HCT116 (cell line): Measurements from ENCODE around the gene CDX1. TPM values are rescaled to one million over a fixed set of nuclear protein-coding genes. Genes with fewer than 3 reads are reported as not detected.

ENCODE experiments used
- ATAC-seq: fragments of 200-7000 bp; cut with Tn5 transposase; 2 replicates; pipeline ENCODE4 v1.9.1; 2020; ENCODE audit warnings: mild to moderate bottlenecking, moderate library complexity
- BruUV-seq: library from RNA; stranded (reverse); fragments of 400-500 nt; replicated peaks from 2 replicates; lab custom pipeline; 2021; lab: Mats Ljungman, UMichigan
- CTCF ChIA-PET: fragments of 300-600 bp; sonication (Branson Sonifier 250); formaldehyde crosslinking; loops from one replicate; lab custom pipeline; 2021; ENCODE audit warnings: antibody characterized with exemption; lab: Charles Lee
- POLR2A ChIA-PET: fragments of 300-600, 350-600 bp; sonication (Branson Sonifier 250); formaldehyde crosslinking; loops from one replicate; lab custom pipeline; 2021; ENCODE audit warnings: antibody characterized with exemption; lab: Charles Lee
- RAD21 ChIA-PET, 2 experiments: fragments of 300-600 bp; sonication (Branson Sonifier 250); formaldehyde crosslinking; loops; one replicate each; lab custom pipeline; 2023; ENCODE audit warnings: low total read pairs in 2 of 2; ENCODE audit not compliant: uncharacterized antibody in 2 of 2, unreplicated experiment in 2 of 2, low non-redundant PET in 1 of 2; lab: Charles Lee
- DNase-seq: peaks from one replicate; pipeline ENCODE4 v3.0.0-alpha.2; 2010; ENCODE audit warnings: low read depth, low spot score
- H2AFZ ChIP-seq: fragments of 200-600 bp; shearing (Covaris generic), sonication (generic); 2 replicates; pipeline ENCODE4 v1.6.1; 2017; ENCODE audit warnings: low read depth, mixed run types, mixed read lengths, antibody characterized with exemption, low read length; ENCODE audit not compliant: poor library complexity, severe bottlenecking
- H3K27ac ChIP-seq: 2 replicates; pipeline ENCODE4 v1.5.1; 2012; ENCODE audit warnings: low read depth, low read length
- H3K27me3 ChIP-seq: fragments of 200-600 bp; sonication (generic); 2 replicates; pipeline ENCODE4 v1.6.1; 2016; ENCODE audit warnings: mixed run types, low read length, mixed read lengths; ENCODE audit not compliant: insufficient read depth
- H3K36me3 ChIP-seq, 2 experiments: fragments of 200-500 bp in 1 of 2; fragments of 200-600 bp in 1 of 2; sonication (Bioruptor generic) in 1 of 2; sonication (generic) in 1 of 2; 2 replicates each; pipeline versions ENCODE4 v1.5.1 to v1.6.1; 2014 to 2016; ENCODE audit warnings: low read length in 2 of 2, inconsistent platforms in 1 of 2, mixed read lengths in 1 of 2, mixed run types in 1 of 2; ENCODE audit not compliant: insufficient read depth in 2 of 2, control insufficient read depth in 1 of 2
- H3K4me1 ChIP-seq, 2 experiments: fragments of 200-600 bp in 1 of 2; sonication (generic) in 1 of 2; 2 replicates each; pipeline versions ENCODE4 v1.5.1 to v1.6.1; 2012 to 2017; ENCODE audit warnings: low read length in 2 of 2, inconsistent platforms in 1 of 2, mild to moderate bottlenecking in 1 of 2, mixed read lengths in 1 of 2, mixed run types in 1 of 2, moderate library complexity in 1 of 2; ENCODE audit not compliant: insufficient read depth in 2 of 2, control insufficient read depth in 1 of 2
- H3K4me2 ChIP-seq: fragments of 200-600 bp; sonication (generic); 2 replicates; pipeline ENCODE4 v1.6.1; 2017; ENCODE audit warnings: mixed run types, low read length, mixed read lengths
- H3K4me3 ChIP-seq, 2 experiments: fragments of 200-600 bp in 1 of 2; sonication (generic) in 1 of 2; replicated peaks in 1 of 2; 2 replicates each; pipeline ENCODE4 v1.5.1; 2011 to 2016; ENCODE audit warnings: low read length in 2 of 2, control low read depth in 1 of 2, low read depth in 1 of 2, mild to moderate bottlenecking in 1 of 2, mixed read lengths in 1 of 2, mixed run types in 1 of 2
- H3K79me2 ChIP-seq: fragments of 200-600 bp; sonication (generic); 2 replicates; pipeline ENCODE4 v1.6.1; 2017; ENCODE audit warnings: mild to moderate bottlenecking, mixed run types, low read length, moderate library complexity, mixed read lengths; ENCODE audit not compliant: insufficient read depth
- H3K9ac ChIP-seq: fragments of 200-600 bp; sonication (generic); 2 replicates; pipeline ENCODE4 v1.6.1; 2016; ENCODE audit warnings: low read length, mixed read lengths
- H3K9me2 ChIP-seq: fragments of 200-600 bp; sonication (generic), shearing (Covaris generic); 2 replicates; pipeline ENCODE4 v1.6.1; 2017; ENCODE audit warnings: mixed run types, mild to moderate bottlenecking, moderate library complexity; ENCODE audit not compliant: insufficient read depth
- H3K9me3 ChIP-seq, 2 experiments: fragments of 200-500 bp in 1 of 2; fragments of 200-600 bp in 1 of 2; sonication (Bioruptor generic) in 1 of 2; sonication (generic) in 1 of 2; 2 replicates each; pipeline ENCODE4 v1.6.1; 2014 to 2017; ENCODE audit warnings: low read length in 2 of 2, mixed read lengths in 2 of 2, inconsistent platforms in 1 of 2, low read depth in 1 of 2, mild to moderate bottlenecking in 1 of 2, mixed run types in 1 of 2, moderate library complexity in 1 of 2; ENCODE audit not compliant: control insufficient read depth in 1 of 2, insufficient read depth in 1 of 2
- H4K20me1 ChIP-seq: fragments of 200-600 bp; sonication (generic), shearing (Covaris generic); 2 replicates; pipeline ENCODE4 v1.6.1; 2017; ENCODE audit warnings: mixed run types, mild to moderate bottlenecking, moderate library complexity; ENCODE audit not compliant: insufficient read depth
- EZH2 ChIP-seq: fragments of 200-600 bp; sonication (generic); IDR thresholded peaks from 2 replicates; pipeline ENCODE4 v1.6.1; 2017; ENCODE audit warnings: antibody characterized with exemption, mixed run types
- POLR2A ChIP-seq: IDR thresholded peaks from 2 replicates; pipeline ENCODE4 v1.7.0; 2011; ENCODE audit warnings: borderline replicate concordance; ENCODE audit not compliant: insufficient read depth, insufficient read length; ENCODE audit errors: extremely low read depth
- REST ChIP-seq: IDR thresholded peaks from 2 replicates; pipeline ENCODE4 v1.6.1; 2012; ENCODE audit warnings: low read depth
- SP1 ChIP-seq: IDR thresholded peaks from 2 replicates; pipeline ENCODE4 v1.6.1; 2012; ENCODE audit warnings: low read depth
- YY1 ChIP-seq: IDR thresholded peaks from 2 replicates; pipeline ENCODE4 v1.6.1; 2011; ENCODE audit warnings: low read length, low read depth, moderate library complexity, mild to moderate bottlenecking; ENCODE audit not compliant: insufficient replicate concordance; ENCODE audit errors: extremely low read depth
- intact Hi-C: fragments of 100-400 bp; cut with micrococcal nuclease; formaldehyde crosslinking; loops from 2 replicates; pipeline ENCODE4 v1.10.0; 2022
- total RNA-seq: library from RNA; stranded (reverse); gene quantifications from one replicate; pipeline ENCODE4 v1.2.1, GENCODE V29; 2021; ENCODE audit not compliant: unreplicated experiment
- TF ChIP-seq, protein P1 (sequence below): IDR thresholded peaks from 2 replicates; pipeline ENCODE4 v1.6.1; 2012

Gene CDX1
- total RNA-seq, 1 experiment from 2014 or later: not detected

DNA sequence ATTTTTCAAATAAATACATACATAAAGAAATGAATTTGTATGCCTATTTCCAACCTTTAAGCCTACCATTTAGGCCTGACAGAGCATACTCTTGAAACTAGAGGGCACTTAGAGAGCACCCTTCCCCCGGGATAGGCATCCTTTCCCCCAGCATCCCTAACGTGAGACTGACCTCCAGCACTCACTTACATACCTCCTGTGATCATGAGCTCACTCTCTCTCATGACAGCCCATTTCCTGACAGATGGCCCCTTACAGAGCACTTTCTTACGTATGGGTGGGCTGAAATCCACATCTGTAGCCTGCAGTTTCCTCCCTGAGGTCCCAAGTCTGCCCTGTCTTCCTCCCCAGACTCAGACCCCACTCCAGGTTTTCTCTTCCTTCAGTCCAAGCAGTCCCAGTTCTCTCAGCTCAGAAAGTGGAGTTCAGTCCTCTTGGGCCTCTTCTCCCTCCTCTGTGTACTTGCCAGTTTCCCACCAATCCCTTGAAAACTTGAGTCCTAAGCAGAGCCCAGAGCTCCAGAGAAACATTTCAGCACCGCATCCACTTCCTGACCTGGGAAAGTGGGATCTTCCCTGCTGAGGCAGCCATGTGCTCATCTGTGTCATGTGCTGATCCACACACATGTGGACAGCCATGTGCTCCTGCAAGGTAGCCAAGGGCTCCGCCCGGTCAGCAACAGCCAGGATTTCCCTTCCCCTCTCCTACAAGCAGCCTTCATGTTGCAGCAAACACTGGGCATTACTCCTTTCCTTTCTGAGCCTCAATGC is 2.2 kb upstream of the CDX1 start:
- CTCF ChIA-PET: interaction anchor here (1.2 to 2.6 kb wide), 2 partner anchors 11 to 12 kb away, joined by 3 to 10 read pairs; no protein-coding TSS in a partner anchor
- H3K4me2 ChIP-seq: no peak overlapping the region
- intact Hi-C loops: no loop called here

More for the DNA sequence above, 2.2 kb upstream of the CDX1 start:
- Histone ChIP-seq H3K4me1 (peaks cover 3 to 19% of the 10 kb centered on the region in 2 experiments; a peak in 3 of 4 replicates), H4K20me1 (no peaks in the 10 kb centered on the region)
- DNase-seq: no peak
- no peak for TF ChIP-seq POLR2A
- TF ChIP-seq YY1: no peak
- TF ChIP-seq SP1: no peak
- no peak for TF ChIP-seq EZH2
- no peak for TF ChIP-seq REST
- TF ChIP-seq, protein P1, sequence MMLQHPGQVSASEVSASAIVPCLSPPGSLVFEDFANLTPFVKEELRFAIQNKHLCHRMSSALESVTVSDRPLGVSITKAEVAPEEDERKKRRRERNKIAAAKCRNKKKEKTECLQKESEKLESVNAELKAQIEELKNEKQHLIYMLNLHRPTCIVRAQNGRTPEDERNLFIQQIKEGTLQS: no peak
- TF ChIP-seq, all 23 proteins: peak for 0
- BruUV-seq: no TSS peak
- Histone ChIP-seq H2AFZ (peak overlapping the region; percentile 48), H3K4me3 (no peak overlapping the region), H3K27ac (no peak overlapping the region), H3K27me3 (no peaks in the 10 kb centered on the region; the same call in 1 of the 2 replicates), H3K79me2 (no peaks in the 10 kb centered on the region), H3K9ac (0 out of 2 replicates have a peak overlapping the region, but pooled peaks have one; percentile 13), H3K36me3 (no peaks in the 10 kb centered on the region), H3K9me3 (no peaks in the 10 kb centered on the region), H3K9me2 (no peaks in the 10 kb centered on the region)
- ChIA-PET RAD21 (no interaction called here), POLR2A (no interaction called here)
- no peak for ATAC-seq
